SJCRH30 (cell line): ENCODE data around the gene AGAP1. TPM values are rescaled to one million over a fixed set of nuclear protein-coding genes. Genes with fewer than 3 reads are reported as not detected.

Experiments
- DNase-seq, 2 experiments: peaks; one replicate each; pipeline ENCODE4 v3.0.0-alpha.2; 2015 to 2020
- H3K27ac ChIP-seq: fragments of 250-450 bp; sonication (Bioruptor Pico); 2 replicates; pipeline ENCODE4 v1.5.1; 2020; ENCODE audit warnings: mild to moderate bottlenecking, moderate library complexity
- H3K27me3 ChIP-seq: fragments of 250-450 bp; sonication (Bioruptor Pico); 2 replicates; pipeline ENCODE4 v1.5.1; 2020; ENCODE audit warnings: mild to moderate bottlenecking, moderate library complexity
- H3K36me3 ChIP-seq: fragments of 250-450 bp; sonication (Bioruptor Pico); 2 replicates; pipeline ENCODE4 v1.5.1; 2020; ENCODE audit warnings: mild to moderate bottlenecking, moderate library complexity
- H3K4me1 ChIP-seq: fragments of 250-450 bp; sonication (Bioruptor Pico); 2 replicates; pipeline ENCODE4 v1.5.1; 2020; ENCODE audit warnings: mild to moderate bottlenecking, moderate library complexity
- H3K4me3 ChIP-seq: fragments of 250-450 bp; sonication (Bioruptor Pico); 2 replicates; pipeline ENCODE4 v1.5.1; 2020; ENCODE audit warnings: mild to moderate bottlenecking, moderate library complexity
- H3K9me3 ChIP-seq: fragments of 250-450 bp; sonication (Bioruptor Pico); replicated peaks from 2 replicates; pipeline ENCODE4 v1.5.1; 2020; ENCODE audit warnings: mild to moderate bottlenecking, moderate library complexity
- total RNA-seq: library from RNA; depleted of rRNA; stranded (reverse); fragments of >200 nt; shearing (Covaris generic); gene quantifications from 2 replicates; pipeline ENCODE4 v1.2.3, GENCODE V29; 2014

Gene AGAP1
- total RNA-seq, 1 experiment from 2014 or later = 27.8 TPM

DNA sequence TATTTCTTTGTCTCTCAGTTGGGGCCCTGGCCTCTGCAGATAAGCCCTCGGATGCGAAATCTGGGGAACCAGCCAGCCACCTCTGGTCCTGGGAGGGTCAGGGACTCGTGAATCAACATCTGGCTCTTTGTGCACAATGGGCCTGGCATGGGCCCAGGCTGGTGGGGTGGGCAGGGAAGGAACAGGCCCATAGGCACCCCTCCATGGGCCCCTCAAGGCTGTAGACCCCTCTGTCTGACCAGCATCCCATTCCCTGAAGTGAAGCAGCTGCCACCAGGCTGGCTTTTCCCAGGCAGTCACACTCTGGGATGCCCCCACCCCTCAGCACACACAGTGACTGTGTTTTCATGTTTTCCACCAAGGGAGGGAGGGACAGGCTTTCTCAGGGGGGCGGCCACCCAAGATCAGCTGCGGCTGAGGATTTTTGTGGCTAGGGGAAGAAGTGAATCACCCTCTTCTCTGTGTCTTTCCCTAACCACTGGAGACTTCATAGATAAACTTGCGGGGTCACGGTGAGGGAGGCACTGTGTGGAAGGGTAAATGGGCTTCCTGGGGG lies 166.0 kb downstream of the AGAP1 start:
- Histone ChIP-seq H3K4me3 (no peak overlapping the region), H3K27me3 (no peaks in the 10 kb centered on the region)
- peak; percentile 84 to 86 for DNase-seq

DNA sequence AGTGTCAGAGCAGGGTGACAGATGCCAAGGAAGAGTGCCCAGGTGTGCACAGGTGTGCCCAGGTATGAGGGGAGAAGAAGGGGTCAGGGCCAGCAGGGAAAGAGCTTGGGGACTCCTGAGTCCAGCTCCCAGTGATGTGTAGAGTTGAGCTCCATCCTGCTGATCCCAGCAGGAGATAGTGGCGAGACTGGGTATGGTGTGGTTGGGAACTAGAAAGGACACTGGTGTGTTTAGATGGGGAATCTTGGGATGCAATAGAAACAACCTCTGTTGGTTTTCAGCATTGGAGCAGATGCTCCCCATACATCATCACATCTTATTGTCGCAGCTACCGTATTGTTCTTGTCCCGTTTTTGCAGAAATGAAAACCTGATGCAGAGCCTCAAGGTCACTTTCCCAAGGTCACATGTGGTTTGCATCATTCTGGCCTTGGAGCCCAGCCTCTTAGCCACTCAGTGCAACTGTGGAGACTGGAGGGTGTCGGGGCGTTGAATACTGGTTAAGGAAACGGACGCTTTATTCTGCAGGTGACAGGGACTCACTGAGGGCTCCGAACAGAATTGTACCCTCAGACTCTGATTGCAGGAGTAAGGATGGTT lies 166.7 kb downstream of the AGAP1 start:
- no peak overlapping the region for H3K4me3 ChIP-seq
- peaks cover 37% of the 10 kb centered on the region for H3K4me1 ChIP-seq
- no peaks in the 10 kb centered on the region for H3K27me3 ChIP-seq
- H3K9me3 ChIP-seq = no peaks in the 10 kb centered on the region
- H3K36me3 ChIP-seq = no peaks in the 10 kb centered on the region
- DNase-seq = no peak
- H3K27ac ChIP-seq = peak overlapping the region; percentile 62

More for the DNA sequence above, 166.0 kb downstream of the AGAP1 start:
- Histone ChIP-seq H3K4me1 (peaks cover 30% of the 10 kb centered on the region), H3K36me3 (no peaks in the 10 kb centered on the region), H3K9me3 (no peaks in the 10 kb centered on the region), H3K27ac (peak overlapping the region; percentile 62)

DNA sequence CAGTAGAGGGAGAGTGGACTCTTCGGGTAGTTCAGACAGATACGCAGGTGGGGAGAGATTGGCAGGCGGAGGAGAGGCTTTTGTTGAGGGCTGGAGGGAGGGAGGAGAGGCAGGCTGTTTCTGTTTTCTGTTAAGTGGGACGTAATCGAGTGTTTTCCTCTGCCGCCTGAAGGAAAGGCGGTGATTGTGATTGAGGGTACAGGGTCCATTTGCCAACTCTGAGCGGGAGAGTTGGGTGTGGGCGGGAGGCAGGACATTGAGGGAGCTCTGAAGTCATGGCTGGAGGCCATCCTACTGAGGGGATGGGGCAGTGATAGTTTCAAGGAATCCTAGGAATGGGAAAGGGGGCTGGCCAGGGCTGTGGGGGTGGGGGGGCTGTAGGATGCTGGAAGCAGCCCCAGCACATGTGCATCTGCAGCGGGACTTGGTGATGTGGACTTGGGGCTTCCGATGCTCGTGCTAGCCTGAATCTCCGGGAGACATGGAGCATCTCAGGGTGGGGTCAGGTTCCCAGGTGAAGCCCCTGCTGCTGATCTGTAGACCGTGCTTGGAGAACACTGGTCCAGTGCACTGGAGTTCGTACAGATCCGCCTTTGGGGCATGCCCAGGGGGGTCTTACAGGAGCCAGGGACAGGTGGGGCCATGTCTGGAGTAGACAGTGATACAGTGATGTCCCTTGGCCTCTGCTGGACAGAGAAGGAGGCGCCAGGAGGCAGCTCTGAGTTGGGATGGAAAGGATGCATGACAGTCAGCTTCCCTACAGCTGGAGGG lies 167.5 kb downstream of the AGAP1 start:
- no peaks in the 10 kb centered on the region for H3K27me3 ChIP-seq
- H3K4me1 ChIP-seq = peaks cover 39% of the 10 kb centered on the region
- H3K27ac ChIP-seq = no peak overlapping the region
- no peaks in the 10 kb centered on the region for H3K36me3 ChIP-seq
- H3K4me3 ChIP-seq = no peak overlapping the region
- H3K9me3 ChIP-seq = no peaks in the 10 kb centered on the region
- DNase-seq = no peak

DNA sequence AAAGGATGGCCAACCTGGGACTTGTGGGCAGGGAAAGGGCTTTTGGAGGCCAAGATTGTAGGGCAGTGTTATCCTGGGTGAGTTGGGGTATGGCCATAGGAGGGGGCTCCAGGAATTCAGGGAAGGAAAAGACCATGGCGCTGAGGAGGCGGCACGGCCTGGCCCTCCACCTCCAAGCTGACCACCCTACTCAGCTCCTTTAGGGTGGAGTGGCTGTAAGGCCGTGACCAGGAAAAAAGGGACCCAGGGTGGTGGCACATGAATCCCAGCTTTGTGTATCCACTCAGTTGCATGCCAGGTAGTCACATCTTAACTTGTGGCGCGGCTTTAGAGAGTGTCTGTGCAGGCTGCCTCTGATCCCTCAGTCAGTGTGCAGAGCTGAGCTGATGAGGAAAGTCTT lies 168.1 kb downstream of the AGAP1 start:
- Histone ChIP-seq H3K36me3 (no peaks in the 10 kb centered on the region), H3K4me3 (no peak overlapping the region), H3K4me1 (peaks cover 39% of the 10 kb centered on the region), H3K27me3 (no peaks in the 10 kb centered on the region), H3K27ac (no peak overlapping the region), H3K9me3 (no peaks in the 10 kb centered on the region)
- DNase-seq = no peak

DNA sequence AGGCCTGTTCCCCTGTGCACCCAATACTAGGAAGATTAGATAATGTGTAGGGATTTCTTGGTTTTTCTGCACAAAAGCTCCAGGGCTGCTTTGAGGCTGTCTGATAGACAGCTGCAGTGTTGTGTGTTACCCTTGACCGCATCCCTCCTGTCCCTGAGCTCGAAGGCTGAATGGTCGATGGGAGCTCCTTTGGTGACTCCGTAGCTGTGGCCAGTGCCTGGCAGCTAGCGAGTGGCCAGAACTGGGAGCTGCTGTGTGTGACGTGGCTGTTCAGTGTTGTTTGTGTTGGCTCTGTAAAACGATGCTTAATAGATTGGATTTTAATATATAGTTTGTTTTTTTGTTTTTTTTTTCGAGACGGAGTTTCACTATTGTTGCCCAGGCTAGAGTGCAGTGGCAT lies 170.0 kb downstream of the AGAP1 start:
- DNase-seq = peak in 1 of 2 experiments; percentile 40
- H3K4me1 ChIP-seq = peaks cover 30% of the 10 kb centered on the region

DNA sequence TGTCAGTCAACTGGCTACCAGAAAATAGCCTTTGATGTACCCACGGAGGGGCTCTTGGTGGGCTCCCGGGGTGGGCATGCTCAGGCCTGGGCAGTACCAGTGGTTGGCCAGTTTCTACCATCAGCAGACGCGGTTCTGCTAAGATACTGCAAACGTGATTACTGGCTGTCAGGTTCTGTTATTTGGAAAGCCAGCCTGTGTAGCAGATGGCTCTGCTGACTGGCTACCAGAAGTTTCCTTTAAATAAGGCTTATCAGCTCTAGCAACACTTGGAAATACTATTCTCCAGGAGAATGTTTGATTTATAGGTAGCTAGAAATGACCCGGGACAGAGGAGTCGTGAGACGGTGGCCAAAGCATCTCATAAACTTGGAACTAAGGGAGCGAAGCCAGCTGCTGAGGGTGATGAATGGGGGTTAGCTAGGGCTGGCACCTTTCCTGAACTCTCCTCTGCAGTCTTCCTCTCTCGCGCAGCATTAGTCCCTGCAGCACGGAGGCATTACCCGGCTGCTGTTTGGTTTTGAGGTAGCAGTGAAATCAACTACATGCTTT lies 171.9 kb downstream of the AGAP1 start:
- H3K27ac ChIP-seq = peak overlapping the region; percentile 77; the same call in 1 of the 2 replicates
- peak; percentile 34 to 65 for DNase-seq
- no peaks in the 10 kb centered on the region for H3K36me3 ChIP-seq
- H3K4me1 ChIP-seq = peaks cover 14% of the 10 kb centered on the region
- peak overlapping the region; percentile 52 for H3K4me3 ChIP-seq
- H3K9me3 ChIP-seq = no peaks in the 10 kb centered on the region
- no peaks in the 10 kb centered on the region for H3K27me3 ChIP-seq

More for the DNA sequence above, 170.0 kb downstream of the AGAP1 start:
- H3K36me3 ChIP-seq = no peaks in the 10 kb centered on the region
- H3K27ac ChIP-seq = no peak overlapping the region
- H3K27me3 ChIP-seq = no peaks in the 10 kb centered on the region
- H3K4me3 ChIP-seq = no peak overlapping the region
- H3K9me3 ChIP-seq = no peaks in the 10 kb centered on the region

DNA sequence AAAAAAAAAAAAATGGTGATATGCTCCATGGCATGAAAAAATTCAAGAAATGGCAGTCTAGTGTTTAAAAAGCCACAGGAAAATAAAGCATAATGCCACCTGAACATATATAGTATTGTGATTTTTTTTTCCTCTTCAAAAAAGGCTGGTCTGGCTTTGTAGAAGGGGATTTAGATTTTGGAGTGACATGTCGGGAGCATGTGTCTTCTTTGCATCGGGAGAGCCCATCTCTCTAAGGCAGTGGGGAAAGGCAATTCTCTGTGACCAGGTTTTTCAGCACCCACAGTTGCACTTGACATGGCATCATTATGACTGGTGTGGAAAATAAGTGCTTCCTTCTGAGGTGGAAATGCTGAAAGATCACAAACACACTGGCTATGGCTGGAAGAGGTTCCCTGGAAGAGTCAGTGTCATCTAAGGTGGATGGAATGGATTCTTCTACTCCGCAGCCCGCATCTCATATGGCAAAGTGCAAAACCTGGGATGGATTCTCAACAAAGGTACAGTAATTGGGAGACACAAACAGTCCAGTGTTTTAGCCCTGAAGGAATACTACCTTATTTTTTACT lies 172.5 kb downstream of the AGAP1 start:
- Histone ChIP-seq H3K4me3 (peak overlapping the region; percentile 52), H3K9me3 (no peaks in the 10 kb centered on the region), H3K4me1 (peaks cover 13% of the 10 kb centered on the region; the same call in 1 of the 2 replicates), H3K27me3 (no peaks in the 10 kb centered on the region), H3K36me3 (no peaks in the 10 kb centered on the region), H3K27ac (peak overlapping the region; percentile 77)
- DNase-seq = peak; percentile 69 to 92

DNA sequence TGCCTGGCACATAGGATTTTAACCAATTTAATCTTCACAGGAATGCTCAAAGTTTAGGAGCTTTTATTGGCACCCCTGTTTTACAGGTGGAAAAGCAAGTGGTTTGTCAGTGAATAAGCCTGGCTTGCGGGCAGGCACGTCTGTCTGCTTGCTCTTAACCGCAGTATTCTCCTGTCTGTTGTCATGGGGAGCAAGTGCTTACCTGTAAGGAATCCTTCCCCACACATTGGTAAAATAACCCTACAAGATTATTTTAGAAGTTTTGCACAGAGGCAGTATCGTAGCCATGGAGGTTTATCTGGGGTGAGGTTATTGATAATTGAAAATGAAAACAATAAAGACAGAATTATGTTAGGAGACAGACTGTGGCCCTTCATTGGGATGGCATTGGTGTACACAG lies 174.9 kb downstream of the AGAP1 start:
- H3K4me1 ChIP-seq = peaks cover 13% of the 10 kb centered on the region; the same call in 1 of the 2 replicates
- DNase-seq = no peak
- peak overlapping the region; percentile 56 for H3K4me3 ChIP-seq

DNA sequence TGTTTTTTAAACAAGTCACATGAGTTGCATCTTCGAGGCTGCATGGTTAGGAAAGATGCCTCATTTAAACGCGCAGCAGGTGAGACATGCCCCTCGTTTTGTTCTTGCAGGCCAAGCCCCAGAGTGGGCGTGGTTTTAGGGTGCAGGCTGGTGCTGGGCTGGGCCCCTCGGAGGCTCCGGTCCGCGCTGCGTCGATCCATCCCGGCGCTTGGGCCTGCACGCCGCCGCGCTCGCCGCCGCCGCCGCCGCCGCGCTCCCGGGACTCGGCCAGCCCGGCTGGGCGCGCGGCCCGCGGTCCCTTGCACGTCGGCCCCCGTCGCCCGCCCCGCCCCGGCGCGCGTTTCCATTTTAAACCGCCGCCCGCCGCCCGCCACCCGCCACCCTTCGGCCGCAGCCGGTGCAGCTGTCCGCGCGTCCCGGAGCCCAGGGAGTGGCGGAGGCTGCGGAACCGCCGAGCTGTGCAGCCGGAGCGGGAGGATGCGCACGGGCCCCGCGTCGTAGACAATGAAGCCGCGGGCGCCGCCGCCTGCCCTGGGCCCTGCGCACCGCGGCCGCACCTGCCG lies 175.5 kb downstream of the AGAP1 start:
- Histone ChIP-seq H3K9me3 (0 out of 2 replicates have a peak, but pooled peaks cover 3% of the 10 kb centered on the region), H3K4me1 (peaks cover 13% of the 10 kb centered on the region; the same call in 1 of the 2 replicates), H3K27me3 (no peaks in the 10 kb centered on the region), H3K36me3 (no peaks in the 10 kb centered on the region), H3K4me3 (peak overlapping the region; percentile 56), H3K27ac (no peak overlapping the region)
- peak; percentile 84 to 87 for DNase-seq

More for the DNA sequence above, 174.9 kb downstream of the AGAP1 start:
- no peaks in the 10 kb centered on the region for H3K27me3 ChIP-seq
- H3K27ac ChIP-seq = no peak overlapping the region
- H3K9me3 ChIP-seq = 0 out of 2 replicates have a peak, but pooled peaks cover under 1% of the 10 kb centered on the region
- H3K36me3 ChIP-seq = no peaks in the 10 kb centered on the region

DNA sequence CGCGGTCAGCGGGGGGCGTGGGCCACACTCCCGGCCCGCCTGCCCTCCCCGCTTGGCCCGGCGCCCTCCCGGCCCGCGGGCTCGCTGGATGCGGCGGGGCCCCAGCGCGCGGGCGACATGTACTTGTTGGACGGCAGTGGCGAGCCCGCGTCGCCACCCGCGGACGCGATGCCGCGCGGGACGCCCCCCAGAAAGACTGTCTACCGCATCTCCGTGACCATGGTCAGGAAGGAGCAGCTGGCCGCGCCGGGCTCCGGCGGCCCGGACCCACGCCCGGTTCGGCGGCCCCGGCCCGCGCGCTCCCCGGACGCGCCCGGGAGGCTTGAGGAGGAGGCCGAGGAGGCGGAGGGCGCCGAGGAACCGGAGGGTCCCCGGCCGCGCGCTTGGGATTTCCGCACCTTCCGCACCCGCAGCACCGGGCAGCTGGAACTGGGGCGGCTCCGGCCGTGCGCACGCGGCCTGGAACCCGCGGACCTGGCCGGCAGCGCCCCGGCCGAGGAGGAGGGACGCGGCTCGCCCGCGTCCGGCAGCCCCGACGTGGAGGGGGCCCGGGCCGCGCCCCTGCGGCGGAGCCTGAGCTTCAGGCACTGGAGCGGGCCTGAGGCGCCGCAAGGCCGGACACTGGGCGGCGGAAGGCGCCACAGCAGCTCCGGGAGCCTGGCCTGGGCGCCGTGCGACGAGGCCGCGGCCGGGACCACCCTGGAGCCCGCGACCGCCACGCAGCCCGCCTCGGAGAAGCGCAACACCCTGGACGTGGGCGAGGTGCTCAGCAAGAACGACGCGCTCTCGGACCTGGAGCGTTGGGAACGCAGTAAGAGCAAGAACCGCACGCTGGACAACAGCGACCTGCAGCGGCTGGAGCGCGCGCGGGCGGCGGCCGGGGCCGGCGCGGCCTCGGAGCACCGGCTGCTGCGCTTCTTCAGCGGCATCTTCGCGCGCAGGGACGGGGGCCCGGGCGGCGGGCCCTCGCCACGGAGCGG lies 176.4 kb downstream of the AGAP1 start:
- Histone ChIP-seq H3K27me3 (no peaks in the 10 kb centered on the region), H3K4me3 (peak overlapping the region; percentile 56; the same call in 1 of the 2 replicates), H3K4me1 (peaks cover 8% of the 10 kb centered on the region; the same call in 1 of the 2 replicates), H3K9me3 (0 out of 2 replicates have a peak, but pooled peaks cover 3% of the 10 kb centered on the region), H3K27ac (no peak overlapping the region), H3K36me3 (no peaks in the 10 kb centered on the region)
- no peak for DNase-seq

DNA sequence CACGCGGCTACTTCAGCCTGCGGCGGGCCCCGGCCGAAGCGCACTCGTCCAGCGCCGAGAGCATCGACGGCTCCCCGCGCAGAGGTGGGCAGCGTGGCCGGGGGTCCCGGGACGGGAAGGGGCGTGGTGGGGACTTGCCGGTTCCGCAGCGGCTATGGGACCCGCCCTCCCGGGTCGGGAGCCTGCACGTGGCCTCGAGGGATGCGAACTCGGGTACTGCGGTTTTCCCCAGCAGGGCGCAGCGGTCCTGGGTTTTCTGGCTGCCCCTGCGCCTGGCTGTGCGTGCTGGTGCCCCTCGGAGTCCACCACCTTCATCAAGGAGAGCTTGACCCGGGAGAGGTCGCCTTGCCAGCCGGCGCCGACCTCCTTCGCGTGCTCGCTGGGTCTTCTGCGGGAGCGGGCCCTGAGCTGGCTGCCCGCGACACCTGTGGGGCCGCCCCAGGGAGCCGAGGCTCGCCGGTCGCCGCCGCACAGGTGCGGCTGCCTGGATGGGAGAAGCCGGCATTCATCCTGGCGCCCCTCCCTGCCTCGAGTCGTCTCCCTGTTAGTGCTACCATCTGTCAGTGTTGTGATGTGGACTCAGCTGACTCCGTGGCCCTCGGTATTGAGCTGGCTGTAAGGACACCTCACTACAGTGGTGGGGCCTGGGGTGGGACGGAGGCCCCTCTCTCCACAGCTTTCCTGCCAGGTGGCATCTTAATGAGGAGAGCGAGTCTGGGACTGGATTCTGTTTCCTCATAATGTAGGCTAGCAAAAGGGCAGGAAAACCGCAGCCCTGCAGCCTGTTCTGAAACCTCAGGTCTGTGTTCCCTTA lies 177.3 kb downstream of the AGAP1 start:
- Histone ChIP-seq H3K9me3 (0 out of 2 replicates have a peak, but pooled peaks cover 3% of the 10 kb centered on the region), H3K27me3 (no peaks in the 10 kb centered on the region), H3K4me3 (no peak overlapping the region), H3K4me1 (peaks cover 9% of the 10 kb centered on the region), H3K36me3 (no peaks in the 10 kb centered on the region), H3K27ac (no peak overlapping the region)
- DNase-seq = no peak

DNA sequence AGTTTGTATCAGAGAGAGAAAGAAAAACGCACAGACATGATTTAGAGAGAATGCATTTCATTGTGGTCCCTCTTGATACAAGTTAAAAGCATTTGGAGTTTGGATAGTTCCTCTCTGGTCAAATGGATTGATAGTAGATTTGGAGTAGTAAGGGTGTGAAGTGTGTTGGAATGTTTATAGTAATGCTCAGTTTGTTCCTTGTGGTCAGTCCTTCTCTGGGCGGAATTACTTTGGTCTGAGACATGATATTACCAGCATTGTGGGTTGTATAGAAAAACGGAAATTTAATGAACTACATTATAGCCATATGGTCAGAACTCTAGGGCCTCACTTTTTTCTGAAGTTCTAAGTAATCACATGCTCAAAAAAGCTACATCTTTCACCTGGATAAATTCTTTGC lies 178.9 kb downstream of the AGAP1 start:
- Histone ChIP-seq H3K9me3 (0 out of 2 replicates have a peak, but pooled peaks cover 3% of the 10 kb centered on the region), H3K4me3 (no peak overlapping the region), H3K4me1 (peaks cover 9% of the 10 kb centered on the region), H3K27me3 (no peaks in the 10 kb centered on the region), H3K27ac (no peak overlapping the region), H3K36me3 (no peaks in the 10 kb centered on the region)
- DNase-seq = no peak

DNA sequence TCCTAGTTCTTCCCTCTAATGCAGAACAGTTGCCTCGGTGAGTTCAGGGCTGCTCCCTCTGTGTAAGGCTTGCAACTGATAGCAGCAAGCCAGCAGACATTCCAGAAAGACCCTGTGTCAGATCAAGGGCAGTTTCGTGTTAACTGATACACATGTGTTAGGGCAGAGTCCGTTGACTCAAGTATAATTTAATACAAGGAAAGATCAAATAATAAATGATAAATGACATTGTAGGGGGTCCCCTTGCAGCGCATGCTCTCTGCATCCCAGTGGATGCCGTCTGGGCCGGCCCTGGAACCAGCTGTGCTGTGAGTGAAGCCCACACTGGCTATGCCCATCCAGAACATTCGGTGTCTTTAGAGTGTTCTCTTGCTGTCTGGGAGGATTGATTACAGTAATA lies 180.3 kb downstream of the AGAP1 start:
- H3K4me3 ChIP-seq = no peak overlapping the region
- no peaks in the 10 kb centered on the region for H3K36me3 ChIP-seq
- H3K27ac ChIP-seq = no peak overlapping the region
- H3K27me3 ChIP-seq = no peaks in the 10 kb centered on the region
- DNase-seq = no peak
- H3K4me1 ChIP-seq = peaks cover 5% of the 10 kb centered on the region
- 0 out of 2 replicates have a peak, but pooled peaks cover 3% of the 10 kb centered on the region for H3K9me3 ChIP-seq
